ENCODE results near the gene CLRN3.

The CLRN3 gene

DNA sequence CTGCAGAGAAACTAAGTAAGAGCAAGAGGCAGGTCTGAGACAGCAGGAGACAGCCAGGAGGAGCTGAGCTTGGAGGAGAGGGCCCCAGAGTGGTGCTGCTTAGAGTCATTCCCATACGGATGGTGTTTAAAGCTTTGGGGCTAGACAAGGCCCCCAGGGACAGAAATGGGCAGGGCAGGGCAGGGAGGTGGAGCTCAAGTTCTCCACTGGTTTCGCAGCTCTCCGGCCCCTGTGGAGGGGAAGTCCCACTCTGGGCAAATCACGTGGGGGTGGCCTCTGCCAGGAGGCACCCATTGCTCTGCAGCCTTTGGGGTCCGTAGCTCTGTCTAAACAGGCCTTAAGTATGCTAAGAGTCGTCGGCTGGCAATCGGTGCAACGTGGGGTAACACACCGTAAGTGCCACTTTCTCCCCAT lies 13.1 kb upstream of the CLRN3 start:
- TF ChIP-seq, protein P1, sequence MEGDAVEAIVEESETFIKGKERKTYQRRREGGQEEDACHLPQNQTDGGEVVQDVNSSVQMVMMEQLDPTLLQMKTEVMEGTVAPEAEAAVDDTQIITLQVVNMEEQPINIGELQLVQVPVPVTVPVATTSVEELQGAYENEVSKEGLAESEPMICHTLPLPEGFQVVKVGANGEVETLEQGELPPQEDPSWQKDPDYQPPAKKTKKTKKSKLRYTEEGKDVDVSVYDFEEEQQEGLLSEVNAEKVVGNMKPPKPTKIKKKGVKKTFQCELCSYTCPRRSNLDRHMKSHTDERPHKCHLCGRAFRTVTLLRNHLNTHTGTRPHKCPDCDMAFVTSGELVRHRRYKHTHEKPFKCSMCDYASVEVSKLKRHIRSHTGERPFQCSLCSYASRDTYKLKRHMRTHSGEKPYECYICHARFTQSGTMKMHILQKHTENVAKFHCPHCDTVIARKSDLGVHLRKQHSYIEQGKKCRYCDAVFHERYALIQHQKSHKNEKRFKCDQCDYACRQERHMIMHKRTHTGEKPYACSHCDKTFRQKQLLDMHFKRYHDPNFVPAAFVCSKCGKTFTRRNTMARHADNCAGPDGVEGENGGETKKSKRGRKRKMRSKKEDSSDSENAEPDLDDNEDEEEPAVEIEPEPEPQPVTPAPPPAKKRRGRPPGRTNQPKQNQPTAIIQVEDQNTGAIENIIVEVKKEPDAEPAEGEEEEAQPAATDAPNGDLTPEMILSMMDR (conservative IDR thresholded peaks at IDR 0.05) = no peak
- no peak for TF ChIP-seq ZFX (IDR thresholded peaks at IDR 0.05)
- no peak overlapping the region for H3K27ac ChIP-seq

GRCh38 chr10:127905001-127905847 lies 12.5 kb upstream of the CLRN3 start:
- no peak overlapping the region for H3K27ac ChIP-seq
- TF ChIP-seq, protein P1 (conservative IDR thresholded peaks at IDR 0.05) = no peak
- TF ChIP-seq ZFX (IDR thresholded peaks at IDR 0.05) = no peak

GRCh38 chr10:127904311-127905000 lies 11.7 kb upstream of the CLRN3 start:
- TF ChIP-seq, protein P1 (conservative IDR thresholded peaks at IDR 0.05) = no peak
- no peak for TF ChIP-seq ZFX (IDR thresholded peaks at IDR 0.05)
- no peak overlapping the region for H3K27ac ChIP-seq

DNA sequence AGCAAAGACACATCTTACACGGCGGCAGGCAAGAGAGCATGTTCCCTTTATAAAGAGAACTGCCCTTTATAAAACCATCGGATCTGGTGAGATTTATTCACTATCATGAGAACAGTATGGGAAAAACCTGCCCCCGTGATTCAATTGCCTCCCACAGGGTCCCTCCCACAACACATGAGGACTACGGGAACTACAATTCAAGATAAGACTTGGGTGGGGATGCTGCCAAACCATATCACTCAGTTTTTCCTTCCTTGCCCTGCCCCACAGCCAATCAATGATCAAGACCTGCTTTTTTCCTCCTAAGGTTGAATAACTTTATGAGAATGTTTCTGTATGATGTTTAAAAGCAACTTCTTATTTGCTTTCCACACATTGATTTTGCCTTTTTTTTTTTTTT lies 11.0 kb upstream of the CLRN3 start:
- TF ChIP-seq, protein P1 (conservative IDR thresholded peaks at IDR 0.05) = no peak
- no peak for TF ChIP-seq ZFX (IDR thresholded peaks at IDR 0.05)
- H3K27ac ChIP-seq = no peak overlapping the region

DNA sequence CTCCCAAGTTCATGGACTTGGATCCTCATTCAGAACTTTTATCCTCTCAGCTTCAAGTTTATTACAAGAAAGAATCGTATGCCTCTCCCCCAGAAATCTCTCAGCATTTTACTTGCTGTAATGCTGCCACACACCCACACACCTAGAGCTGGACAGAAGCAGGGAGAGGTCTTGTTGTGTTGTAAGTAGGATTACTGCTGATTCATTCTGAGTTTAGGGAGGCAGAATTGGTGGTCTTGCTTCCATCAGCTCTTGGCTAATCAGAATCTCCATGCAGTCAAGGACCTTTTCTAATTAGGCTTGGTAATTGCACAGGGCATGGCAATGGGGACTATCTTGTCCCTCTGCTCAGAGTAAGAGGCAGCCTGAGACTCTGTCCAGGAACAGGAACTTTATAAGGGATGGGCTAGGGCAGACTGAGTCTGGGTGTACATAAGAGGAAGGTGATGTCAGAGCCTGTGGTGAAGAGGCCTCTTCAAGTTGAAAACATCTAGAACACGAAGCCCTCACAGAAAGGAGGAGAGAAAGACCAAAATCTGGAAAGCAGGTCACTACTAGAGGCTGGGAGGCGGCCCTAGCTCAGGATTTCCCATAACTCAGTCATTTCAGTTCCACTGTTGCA lies 7.1 kb upstream of the CLRN3 start:
- no peak overlapping the region for H3K27ac ChIP-seq
- TF ChIP-seq, protein P1 (conservative IDR thresholded peaks at IDR 0.05) = no peak
- no peak for TF ChIP-seq ZFX (IDR thresholded peaks at IDR 0.05)

GRCh38 chr10:127897177-127897576 lies 4.4 kb upstream of the CLRN3 start:
- TF ChIP-seq, protein P1 (conservative IDR thresholded peaks at IDR 0.05) = no peak
- no peak for TF ChIP-seq ZFX (IDR thresholded peaks at IDR 0.05)
- H3K27ac ChIP-seq = no peak overlapping the region

- H3K27ac ChIP-seq = no peak overlapping the region
- no peak for TF ChIP-seq ZFX (IDR thresholded peaks at IDR 0.05)
- TF ChIP-seq, protein P1 (conservative IDR thresholded peaks at IDR 0.05) = no peak
These were observed 3.8 kb upstream of the CLRN3 start for GRCh38 chr10:127896590-127896989.
